ENCODE measurements around the gene SYT17.

DNA sequence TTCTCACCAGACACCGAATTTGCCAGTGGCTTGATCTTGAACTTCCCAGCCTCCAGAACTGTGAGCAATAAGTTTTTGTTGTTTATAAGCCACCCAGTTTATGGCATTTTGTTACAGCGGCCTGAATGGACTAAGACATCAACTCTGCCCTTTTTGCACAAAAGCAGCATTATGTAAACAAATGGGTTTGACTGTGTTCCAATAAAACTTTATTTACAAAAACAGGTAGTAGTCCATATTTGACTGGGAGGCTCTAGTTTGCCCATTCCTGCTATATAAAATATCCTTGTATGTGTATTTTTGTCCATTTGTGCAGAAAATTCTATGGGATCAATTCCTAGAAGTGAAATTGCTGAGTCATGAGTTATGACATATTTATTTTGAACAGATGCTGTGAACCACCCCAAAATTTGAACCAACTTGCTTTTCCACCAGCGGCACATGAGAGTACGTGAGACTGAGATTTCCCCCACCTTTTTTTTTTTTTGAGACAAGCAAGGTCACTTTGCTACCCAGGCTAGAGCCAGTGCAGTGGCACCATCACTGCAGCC lies 96.2 kb downstream of the SYT17 start:
- TF ChIP-seq, protein P1, sequence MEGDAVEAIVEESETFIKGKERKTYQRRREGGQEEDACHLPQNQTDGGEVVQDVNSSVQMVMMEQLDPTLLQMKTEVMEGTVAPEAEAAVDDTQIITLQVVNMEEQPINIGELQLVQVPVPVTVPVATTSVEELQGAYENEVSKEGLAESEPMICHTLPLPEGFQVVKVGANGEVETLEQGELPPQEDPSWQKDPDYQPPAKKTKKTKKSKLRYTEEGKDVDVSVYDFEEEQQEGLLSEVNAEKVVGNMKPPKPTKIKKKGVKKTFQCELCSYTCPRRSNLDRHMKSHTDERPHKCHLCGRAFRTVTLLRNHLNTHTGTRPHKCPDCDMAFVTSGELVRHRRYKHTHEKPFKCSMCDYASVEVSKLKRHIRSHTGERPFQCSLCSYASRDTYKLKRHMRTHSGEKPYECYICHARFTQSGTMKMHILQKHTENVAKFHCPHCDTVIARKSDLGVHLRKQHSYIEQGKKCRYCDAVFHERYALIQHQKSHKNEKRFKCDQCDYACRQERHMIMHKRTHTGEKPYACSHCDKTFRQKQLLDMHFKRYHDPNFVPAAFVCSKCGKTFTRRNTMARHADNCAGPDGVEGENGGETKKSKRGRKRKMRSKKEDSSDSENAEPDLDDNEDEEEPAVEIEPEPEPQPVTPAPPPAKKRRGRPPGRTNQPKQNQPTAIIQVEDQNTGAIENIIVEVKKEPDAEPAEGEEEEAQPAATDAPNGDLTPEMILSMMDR (IDR thresholded peaks at IDR 0.05; ENCODE audit: low read depth, low read length, poor library complexity, severe bottlenecking), result no peak
- TF ChIP-seq EZH2phosphoT487 (IDR thresholded peaks at IDR 0.05; ENCODE audit: borderline replicate concordance, low read length), result no peak

Data from DOHH2 (cell line).